Fibroblast of skin of scalp (primary cell): Measurements from ENCODE around the gene SYNC.
"Not testable (repeated sequence)": the region's sequence is repeated elsewhere in the genome, so short reads cannot be mapped to it uniquely, and the experiment has no call there.

ENCODE experiments used
- DNase-seq: peaks from one replicate; pipeline ENCODE4 v3.0.0-alpha.2; 2013

SYNC gene

GRCh38 chr1:32693455-32694174 is 9.0 kb downstream of the SYNC start:
- DNase-seq = no peak

GRCh38 chr1:32686387-32686786 is 16.2 kb downstream of the SYNC start:
- no peak for DNase-seq

- no peak for DNase-seq
These were observed 17.1 kb downstream of the SYNC start for GRCh38 chr1:32685498-32685897.

GRCh38 chr1:32684167-32684811 is 18.3 kb downstream of the SYNC start:
- DNase-seq = no peak

GRCh38 chr1:32683397-32683796 is 19.2 kb downstream of the SYNC start:
- DNase-seq = no peak

- DNase-seq = no peak
These were observed 20.6 kb downstream of the SYNC start for GRCh38 chr1:32681999-32682398.

- DNase-seq = no peak
These were observed 21.1 kb downstream of the SYNC start for GRCh38 chr1:32681509-32681908.

- DNase-seq = no peak
These were observed 21.9 kb downstream of the SYNC start for GRCh38 chr1:32680642-32681041.

- not testable (repeated sequence) for DNase-seq
These were observed 22.6 kb downstream of the SYNC start for GRCh38 chr1:32679993-32680392.

- DNase-seq = no peak
These were observed 25.6 kb downstream of the SYNC start for GRCh38 chr1:32676945-32677344.

GRCh38 chr1:32668716-32669115 is 33.9 kb downstream of the SYNC start:
- DNase-seq = not testable (repeated sequence)

- DNase-seq = no peak
These were observed 35.5 kb downstream of the SYNC start for GRCh38 chr1:32666901-32667566.

GRCh38 chr1:32665915-32666314 is 36.7 kb downstream of the SYNC start:
- no peak for DNase-seq

GRCh38 chr1:32659581-32659980 is 43.0 kb downstream of the SYNC start:
- DNase-seq = no peak

- DNase-seq = no peak
These were observed 50.2 kb downstream of the SYNC start for GRCh38 chr1:32652244-32652962.

GRCh38 chr1:32651461-32652073 is 51.0 kb downstream of the SYNC start:
- DNase-seq = no peak

- peak; percentile 98 for DNase-seq
These were observed 51.7 kb downstream of the SYNC start, which contains the start of gene RBBP4 for GRCh38 chr1:32650752-32651460. Gene RBBP4 (plus strand): TSS chr1:32651208. CDS start chr1:32651307, 99 bp downstream.

GRCh38 chr1:32650248-32650751 is 52.3 kb downstream of the SYNC start, which contains the start of gene ZBTB8OS:
Gene ZBTB8OS (minus strand): TSS chr1:32650550. CDS start chr1:32650529, 21 bp downstream.
- peak; percentile 93 for DNase-seq

- DNase-seq = no peak
These were observed 55.0 kb downstream of the SYNC start for GRCh38 chr1:32647308-32648134.

- DNase-seq = no peak
These were observed 58.1 kb downstream of the SYNC start for GRCh38 chr1:32644426-32644825.
